Ishikawa (cell line): ENCODE measurements around the gene RFX8.

Experiments used
- CEBPB ChIP-seq: IDR thresholded peaks from 2 replicates; pipeline ENCODE4 v1.6.1; 2012
- EGR1 ChIP-seq: IDR thresholded peaks from 2 replicates; pipeline ENCODE4 v1.6.1; 2012
- EP300 ChIP-seq: IDR thresholded peaks from 2 replicates; pipeline ENCODE4 v1.6.1; 2012; ENCODE audit warnings: borderline replicate concordance
- FOXM1 ChIP-seq: IDR thresholded peaks from 2 replicates; pipeline ENCODE4 v1.6.1; 2012; ENCODE audit warnings: low read depth, borderline replicate concordance
- RAD21 ChIP-seq: IDR thresholded peaks from 2 replicates; pipeline ENCODE4 v1.6.1; 2012; ENCODE audit warnings: low read depth
- TAF1 ChIP-seq: IDR thresholded peaks from 2 replicates; pipeline ENCODE4 v1.6.1; 2012; ENCODE audit warnings: low read depth, mild to moderate bottlenecking
- TCF12 ChIP-seq: IDR thresholded peaks from 2 replicates; pipeline ENCODE4 v1.6.1; 2012; ENCODE audit warnings: low read depth
- YY1 ChIP-seq: IDR thresholded peaks from 2 replicates; pipeline ENCODE4 v1.6.1; 2012; ENCODE audit warnings: low read depth
- TF ChIP-seq, protein P1 (sequence below): IDR thresholded peaks from 2 replicates; pipeline ENCODE4 v1.6.1; 2012
- TF ChIP-seq, protein P2 (sequence below): IDR thresholded peaks from 2 replicates; pipeline ENCODE4 v1.6.1; 2012
- TF ChIP-seq, protein P3 (sequence below): IDR thresholded peaks from 2 replicates; pipeline ENCODE4 v1.6.1; 2012; ENCODE audit warnings: low read depth, mild to moderate bottlenecking

DNA sequence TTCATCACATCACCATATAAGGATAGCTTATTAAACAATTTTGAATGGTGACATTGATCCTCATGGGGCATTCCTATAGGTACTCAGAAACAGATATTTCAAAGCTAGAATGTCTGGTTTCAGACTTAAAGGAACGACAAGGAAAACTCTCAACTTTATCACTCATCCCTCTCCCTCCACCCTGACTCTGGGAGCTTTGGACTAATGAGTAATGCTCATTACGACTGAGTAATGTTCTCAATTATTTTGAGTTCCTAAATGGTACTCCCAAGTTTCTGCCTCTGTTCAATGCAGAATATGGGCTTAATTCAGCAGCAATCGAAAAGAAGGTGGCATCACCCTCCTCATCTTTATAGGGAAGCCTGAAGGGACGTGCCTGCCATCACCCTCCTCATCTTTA, 43.4 kb downstream of the RFX8 start:
- TF ChIP-seq, protein P1, sequence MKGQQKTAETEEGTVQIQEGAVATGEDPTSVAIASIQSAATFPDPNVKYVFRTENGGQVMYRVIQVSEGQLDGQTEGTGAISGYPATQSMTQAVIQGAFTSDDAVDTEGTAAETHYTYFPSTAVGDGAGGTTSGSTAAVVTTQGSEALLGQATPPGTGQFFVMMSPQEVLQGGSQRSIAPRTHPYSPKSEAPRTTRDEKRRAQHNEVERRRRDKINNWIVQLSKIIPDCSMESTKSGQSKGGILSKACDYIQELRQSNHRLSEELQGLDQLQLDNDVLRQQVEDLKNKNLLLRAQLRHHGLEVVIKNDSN = no peak
- no peak for TF ChIP-seq CEBPB
- no peak for TF ChIP-seq YY1
- TF ChIP-seq, protein P2, sequence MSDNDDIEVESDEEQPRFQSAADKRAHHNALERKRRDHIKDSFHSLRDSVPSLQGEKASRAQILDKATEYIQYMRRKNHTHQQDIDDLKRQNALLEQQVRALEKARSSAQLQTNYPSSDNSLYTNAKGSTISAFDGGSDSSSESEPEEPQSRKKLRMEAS = no peak
- no peak for TF ChIP-seq TAF1
- TF ChIP-seq TCF12 = no peak
- TF ChIP-seq RAD21 = no peak
- TF ChIP-seq EGR1 = no peak
- no peak for TF ChIP-seq EP300
- TF ChIP-seq, protein P3, sequence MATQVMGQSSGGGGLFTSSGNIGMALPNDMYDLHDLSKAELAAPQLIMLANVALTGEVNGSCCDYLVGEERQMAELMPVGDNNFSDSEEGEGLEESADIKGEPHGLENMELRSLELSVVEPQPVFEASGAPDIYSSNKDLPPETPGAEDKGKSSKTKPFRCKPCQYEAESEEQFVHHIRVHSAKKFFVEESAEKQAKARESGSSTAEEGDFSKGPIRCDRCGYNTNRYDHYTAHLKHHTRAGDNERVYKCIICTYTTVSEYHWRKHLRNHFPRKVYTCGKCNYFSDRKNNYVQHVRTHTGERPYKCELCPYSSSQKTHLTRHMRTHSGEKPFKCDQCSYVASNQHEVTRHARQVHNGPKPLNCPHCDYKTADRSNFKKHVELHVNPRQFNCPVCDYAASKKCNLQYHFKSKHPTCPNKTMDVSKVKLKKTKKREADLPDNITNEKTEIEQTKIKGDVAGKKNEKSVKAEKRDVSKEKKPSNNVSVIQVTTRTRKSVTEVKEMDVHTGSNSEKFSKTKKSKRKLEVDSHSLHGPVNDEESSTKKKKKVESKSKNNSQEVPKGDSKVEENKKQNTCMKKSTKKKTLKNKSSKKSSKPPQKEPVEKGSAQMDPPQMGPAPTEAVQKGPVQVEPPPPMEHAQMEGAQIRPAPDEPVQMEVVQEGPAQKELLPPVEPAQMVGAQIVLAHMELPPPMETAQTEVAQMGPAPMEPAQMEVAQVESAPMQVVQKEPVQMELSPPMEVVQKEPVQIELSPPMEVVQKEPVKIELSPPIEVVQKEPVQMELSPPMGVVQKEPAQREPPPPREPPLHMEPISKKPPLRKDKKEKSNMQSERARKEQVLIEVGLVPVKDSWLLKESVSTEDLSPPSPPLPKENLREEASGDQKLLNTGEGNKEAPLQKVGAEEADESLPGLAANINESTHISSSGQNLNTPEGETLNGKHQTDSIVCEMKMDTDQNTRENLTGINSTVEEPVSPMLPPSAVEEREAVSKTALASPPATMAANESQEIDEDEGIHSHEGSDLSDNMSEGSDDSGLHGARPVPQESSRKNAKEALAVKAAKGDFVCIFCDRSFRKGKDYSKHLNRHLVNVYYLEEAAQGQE = no peak
- no peak for TF ChIP-seq FOXM1
